Esophagus mucosa (tissue), 1 donor: ENCODE data around the gene TRIM14. TPM values are rescaled to one million over a fixed set of nuclear protein-coding genes. Genes with fewer than 3 reads are reported as not detected.
A peak's percentile ranks its signal among the peaks of the same experiment; 100 is the strongest.
"Not testable (repeated sequence)": the region's sequence is repeated elsewhere in the genome, so short reads cannot be mapped to it uniquely, and the experiment has no call there.

ENCODE experiments used
- ATAC-seq: fragments of 200-7000 bp; cut with Tn5 transposase; one replicate; pipeline ENCODE4 v1.9.1; 2020
- total RNA-seq: library from RNA; stranded (reverse); gene quantifications from one replicate; pipeline ENCODE4 v1.2.4, GENCODE V29; 2023
- donor health status: DM: yes; HTN: yes; CAD: no.

The TRIM14 gene
- total RNA-seq, 1 donor from 2014 or later = 31.0 TPM

- ATAC-seq = no peak
These were observed 11.1 kb downstream of the TRIM14 start for GRCh38 chr9:98107926-98108325.

GRCh38 chr9:98105006-98105405 lies 14.0 kb downstream of the TRIM14 start:
- no peak for ATAC-seq

- no peak for ATAC-seq
These were observed 14.6 kb downstream of the TRIM14 start for GRCh38 chr9:98104445-98104881.

- ATAC-seq = peak; percentile 42
These were observed 17.2 kb downstream of the TRIM14 start for GRCh38 chr9:98101868-98102273.

- no peak for ATAC-seq
These were observed 17.6 kb downstream of the TRIM14 start for GRCh38 chr9:98101416-98101815.

GRCh38 chr9:98100456-98100855 lies 18.6 kb downstream of the TRIM14 start:
- no peak for ATAC-seq

- ATAC-seq = peak; percentile 72
These were observed 19.1 kb downstream of the TRIM14 start for GRCh38 chr9:98099898-98100297.

GRCh38 chr9:98099346-98099745 lies 19.7 kb downstream of the TRIM14 start:
- peak; percentile 43 for ATAC-seq

- peak; percentile 66 for ATAC-seq
These were observed 21.2 kb downstream of the TRIM14 start for GRCh38 chr9:98097836-98098235.

GRCh38 chr9:98096091-98096490 lies 22.9 kb downstream of the TRIM14 start:
- no peak for ATAC-seq

- no peak for ATAC-seq
These were observed 23.6 kb downstream of the TRIM14 start for GRCh38 chr9:98095401-98095800.

GRCh38 chr9:98094851-98095250 lies 24.2 kb downstream of the TRIM14 start:
- no peak for ATAC-seq

GRCh38 chr9:98094316-98094715 lies 24.7 kb downstream of the TRIM14 start:
- no peak for ATAC-seq

- no peak for ATAC-seq
These were observed 26.4 kb downstream of the TRIM14 start for GRCh38 chr9:98092613-98092931.

GRCh38 chr9:98091735-98092612 lies 27.0 kb downstream of the TRIM14 start:
- no peak for ATAC-seq

GRCh38 chr9:98090674-98091073 lies 28.3 kb downstream of the TRIM14 start:
- ATAC-seq = not testable (repeated sequence)

GRCh38 chr9:98087420-98088354 lies 31.3 kb downstream of the TRIM14 start:
- peak; percentile 93 for ATAC-seq

GRCh38 chr9:98086461-98086860 lies 32.6 kb downstream of the TRIM14 start:
- ATAC-seq = no peak

- no peak for ATAC-seq
These were observed 33.1 kb downstream of the TRIM14 start for GRCh38 chr9:98085944-98086343.

- ATAC-seq = no peak
These were observed 34.0 kb downstream of the TRIM14 start for GRCh38 chr9:98085058-98085457.

GRCh38 chr9:98084396-98084795 lies 34.6 kb downstream of the TRIM14 start:
- no peak for ATAC-seq

- ATAC-seq = no peak
These were observed 35.3 kb downstream of the TRIM14 start for GRCh38 chr9:98083566-98084183.

GRCh38 chr9:98083061-98083501 lies 35.9 kb downstream of the TRIM14 start:
- no peak for ATAC-seq
